Astrocyte (in vitro differentiated cells and primary cell): ENCODE results near the gene PTTG1.

Source experiments
- CTCF ChIP-seq: IDR thresholded peaks from 2 replicates; pipeline ENCODE4 v1.5.1; 2011; ENCODE audit warnings: low read depth, mild to moderate bottlenecking, inconsistent platforms, low read length, moderate library complexity; ENCODE audit not compliant: insufficient read depth
- EZH2 ChIP-seq: IDR thresholded peaks from 2 replicates; pipeline ENCODE4 v1.6.1; 2012; ENCODE audit warnings: mild to moderate bottlenecking, low read length, inconsistent platforms; ENCODE audit not compliant: insufficient read depth

GRCh38 chr5:160445132-160445531 is 23.5 kb downstream of the PTTG1 start:
- TF ChIP-seq CTCF (no peak), EZH2 (no peak)
